ENCODE results near the gene C12orf76. TPM values are rescaled to one million over a fixed set of nuclear protein-coding genes. Genes with fewer than 3 reads are reported as not detected.
"Not testable (repeated sequence)": the region's sequence is repeated elsewhere in the genome, so short reads cannot be mapped to it uniquely, and the experiment has no call there.

C12orf76 gene, protein sequence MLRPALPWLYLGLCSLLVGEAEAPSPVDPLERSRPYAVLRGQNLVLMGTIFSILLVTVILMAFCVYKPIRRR
- total RNA-seq = 1 to 10 TPM; 5.9 to 6.8 (median 6.4) TPM

- peaks cover 31% of the 10 kb centered on the region for H3K4me1 Mint-ChIP-seq (ENCODE audit: low read depth)
- H3K9me3 Mint-ChIP-seq = no peaks in the 10 kb centered on the region
- peak within 1 kb of the TSS; percentile 84 for H3K4me3 Mint-ChIP-seq
- ATAC-seq (peak; percentile 100), DNase-seq (peak; percentile 87)
- no peaks in the 10 kb centered on the region for H3K27me3 Mint-ChIP-seq (ENCODE audit: low read depth)
- peaks cover 4% of the 10 kb centered on the region for H3K36me3 Mint-ChIP-seq (ENCODE audit: insufficient read depth)
These were observed at the start of gene C12orf76 for GRCh38 chr12:110048242-110049027. TSS of gene C12orf76 (minus strand) at chr12:110048522. CDS start at chr12:110048495, 27 bp downstream.

DNA sequence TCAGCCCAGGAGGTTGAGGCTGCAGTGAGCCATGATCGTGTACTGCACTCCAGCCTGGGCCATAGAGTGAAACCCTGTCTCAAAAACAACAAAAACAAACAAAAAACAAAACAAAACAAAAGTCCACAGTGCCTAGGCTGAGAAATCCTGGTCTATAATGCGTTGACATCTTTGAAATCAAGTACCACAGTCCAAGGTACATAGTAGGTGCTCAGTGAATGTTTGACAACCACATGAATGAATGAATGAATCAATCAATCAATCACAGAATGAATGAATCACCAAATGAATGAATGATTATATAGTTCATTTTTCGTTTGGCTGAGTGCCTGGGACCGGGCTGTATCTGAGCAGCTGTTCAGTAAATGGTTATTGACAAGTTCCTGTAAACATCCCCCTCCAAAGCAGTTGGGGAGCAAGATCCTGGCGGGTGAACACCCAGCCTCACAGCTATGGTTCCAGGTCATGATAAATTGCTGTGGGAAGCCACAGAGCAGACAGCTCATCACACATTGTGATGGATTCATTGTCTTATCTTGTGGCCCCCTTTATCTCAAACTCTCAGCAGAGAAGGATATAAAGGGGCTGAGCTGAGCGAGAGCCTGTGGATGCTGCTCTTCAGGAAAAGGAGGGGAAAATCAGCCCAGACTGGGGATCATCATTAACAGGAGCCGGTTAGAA is 45.4 kb upstream of the C12orf76 start:
- Mint-ChIP-seq H3K9me3 (no peaks in the 10 kb centered on the region), H3K4me1 (ENCODE audit: low read depth) (no peaks in the 10 kb centered on the region), H3K36me3 (ENCODE audit: insufficient read depth) (no peaks in the 10 kb centered on the region), H3K27me3 (ENCODE audit: low read depth) (peaks cover 15% of the 10 kb centered on the region), H3K4me3 (no peak overlapping the region)
- ATAC-seq (no peak), DNase-seq (no peak)

GRCh38 chr12:110091136-110091711 is 42.9 kb upstream of the C12orf76 start:
- H3K27me3 Mint-ChIP-seq (ENCODE audit: low read depth) = peaks cover 15% of the 10 kb centered on the region
- no peaks in the 10 kb centered on the region for H3K4me1 Mint-ChIP-seq (ENCODE audit: low read depth)
- H3K9me3 Mint-ChIP-seq = no peaks in the 10 kb centered on the region
- ATAC-seq = no peak
- no peak overlapping the region for H3K4me3 Mint-ChIP-seq
- H3K36me3 Mint-ChIP-seq (ENCODE audit: insufficient read depth) = no peaks in the 10 kb centered on the region
- DNase-seq = no peak

GRCh38 chr12:110090266-110091135 is 42.2 kb upstream of the C12orf76 start:
- ATAC-seq (no peak), DNase-seq (no peak)
- Mint-ChIP-seq H3K27me3 (ENCODE audit: low read depth) (peaks cover 17% of the 10 kb centered on the region), H3K36me3 (ENCODE audit: insufficient read depth) (no peaks in the 10 kb centered on the region), H3K4me3 (no peak overlapping the region), H3K4me1 (ENCODE audit: low read depth) (no peaks in the 10 kb centered on the region), H3K9me3 (no peaks in the 10 kb centered on the region)

DNA sequence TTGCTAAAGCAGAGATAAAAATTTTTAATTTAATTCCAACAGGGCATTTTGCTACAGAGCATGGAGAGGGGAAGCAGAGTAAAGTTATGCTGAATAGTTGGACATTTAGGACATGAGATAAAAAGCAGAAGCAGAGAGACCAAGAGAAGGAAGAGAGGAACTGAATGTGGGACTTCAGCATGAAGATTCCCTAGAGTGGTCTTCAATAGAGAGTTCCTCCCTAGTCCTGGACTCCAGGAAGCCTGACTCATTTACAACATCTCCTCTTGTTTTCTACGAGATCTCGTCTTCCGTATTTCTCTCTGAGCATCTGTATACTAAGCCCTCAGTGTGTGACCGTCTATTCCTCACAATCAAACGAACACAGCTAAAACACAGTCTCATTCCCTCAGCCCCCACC is 40.6 kb upstream of the C12orf76 start:
- Mint-ChIP-seq H3K27me3 (ENCODE audit: low read depth) (peaks cover 16% of the 10 kb centered on the region), H3K4me1 (ENCODE audit: low read depth) (no peaks in the 10 kb centered on the region)
- ATAC-seq = no peak

GRCh38 chr12:110088216-110088615 is 39.9 kb upstream of the C12orf76 start:
- H3K9me3 Mint-ChIP-seq; H3K4me3 Mint-ChIP-seq; DNase-seq; ATAC-seq; H3K4me1 Mint-ChIP-seq (ENCODE audit: low read depth); H3K36me3 Mint-ChIP-seq (ENCODE audit: insufficient read depth): not testable (repeated sequence)
- peaks cover 16% of the 10 kb centered on the region for H3K27me3 Mint-ChIP-seq (ENCODE audit: low read depth)

More for the DNA sequence above, 40.6 kb upstream of the C12orf76 start:
- Mint-ChIP-seq H3K4me3 (no peak overlapping the region), H3K36me3 (ENCODE audit: insufficient read depth) (no peaks in the 10 kb centered on the region), H3K9me3 (no peaks in the 10 kb centered on the region)
- no peak for DNase-seq

GRCh38 chr12:110084314-110085015 is 36.1 kb upstream of the C12orf76 start:
- Mint-ChIP-seq H3K36me3 (ENCODE audit: insufficient read depth) (peaks cover 2% of the 10 kb centered on the region), H3K27me3 (ENCODE audit: low read depth) (peaks cover 3% of the 10 kb centered on the region), H3K4me3 (no peak overlapping the region)

DNA sequence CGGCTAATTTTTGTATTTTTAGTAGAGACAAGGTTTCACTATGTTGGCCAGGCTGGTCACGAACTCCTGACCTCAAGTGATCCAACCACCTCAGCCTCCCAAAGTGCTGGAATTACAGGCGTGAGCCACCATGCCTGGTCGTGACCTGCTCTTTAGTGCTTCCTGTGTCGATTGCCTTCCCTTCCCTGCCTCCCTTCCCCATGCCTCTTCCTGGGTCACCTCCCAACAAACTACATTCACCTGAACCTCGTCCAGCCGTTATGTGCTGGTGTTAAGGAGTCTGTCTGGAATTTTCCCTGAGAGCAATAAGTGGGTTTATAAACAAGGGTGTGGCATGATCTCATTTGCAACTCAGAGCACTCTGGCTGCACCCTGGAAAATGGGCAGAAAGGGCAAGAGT is 32.1 kb upstream of the C12orf76 start:
- DNase-seq = no peak
- H3K4me3 Mint-ChIP-seq = peak overlapping the region; percentile 16

More at GRCh38 chr12:110084314-110085015, 36.1 kb upstream of the C12orf76 start:
- ATAC-seq (no peak), DNase-seq (no peak)
- Mint-ChIP-seq H3K4me1 (ENCODE audit: low read depth) (peaks cover 11% of the 10 kb centered on the region), H3K9me3 (peaks cover 3% of the 10 kb centered on the region)

DNA sequence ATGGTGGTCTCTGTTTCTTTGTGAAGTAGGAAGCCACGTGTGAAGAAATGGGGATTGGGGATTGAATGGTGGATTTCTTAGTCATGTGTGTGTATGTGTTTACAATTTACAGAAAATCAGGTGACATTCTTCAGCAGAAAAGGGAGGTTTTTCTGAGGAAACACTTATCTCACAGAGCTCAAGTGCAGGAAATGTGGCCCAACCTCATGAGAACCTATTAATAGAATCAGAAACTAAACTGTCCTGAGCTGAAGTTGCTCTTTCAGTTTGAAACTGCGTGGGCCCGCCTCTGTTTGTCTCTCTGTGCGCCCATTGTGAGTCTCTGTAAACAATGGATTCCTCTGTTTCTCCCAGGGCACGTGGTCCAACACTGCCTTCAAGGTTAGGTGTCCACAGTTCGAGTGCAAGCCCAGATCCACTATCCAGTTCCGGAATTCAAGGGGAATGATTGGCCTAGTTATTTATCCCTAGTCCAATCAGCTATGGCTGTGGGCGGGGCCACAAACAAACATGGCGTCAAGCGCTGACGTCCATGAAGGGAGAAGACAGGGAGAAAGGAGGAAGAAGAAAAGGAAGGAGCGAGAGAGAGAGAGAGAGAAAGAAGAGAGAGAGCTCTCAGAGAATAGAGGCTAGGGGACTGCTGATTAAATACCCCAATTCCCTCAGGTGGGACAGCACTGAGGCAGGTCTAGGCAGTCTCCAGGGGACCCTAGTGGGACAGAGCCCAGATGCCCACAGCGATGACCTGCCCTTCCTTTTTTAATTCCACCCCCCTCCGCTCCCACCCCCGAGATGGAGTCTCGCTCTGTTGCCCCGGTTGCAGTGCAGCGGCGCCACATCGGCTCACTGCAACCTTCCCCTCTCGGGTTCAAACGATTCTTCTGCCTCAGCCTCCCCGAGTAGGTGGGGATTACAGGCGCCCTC is 31.4 kb upstream of the C12orf76 start:
- peaks cover 25% of the 10 kb centered on the region for H3K4me1 Mint-ChIP-seq (ENCODE audit: low read depth)
- peaks cover 3% of the 10 kb centered on the region for H3K9me3 Mint-ChIP-seq
- H3K36me3 Mint-ChIP-seq (ENCODE audit: insufficient read depth) = peaks cover 2% of the 10 kb centered on the region
- H3K27me3 Mint-ChIP-seq (ENCODE audit: low read depth) = no peaks in the 10 kb centered on the region
- DNase-seq (peak; percentile 61), ATAC-seq (peak; percentile 90 to 92)
- peak overlapping the region; percentile 71 for H3K4me3 Mint-ChIP-seq

More for the DNA sequence above, 32.1 kb upstream of the C12orf76 start:
- no peaks in the 10 kb centered on the region for H3K27me3 Mint-ChIP-seq (ENCODE audit: low read depth)
- H3K4me1 Mint-ChIP-seq (ENCODE audit: low read depth) = peaks cover 23% of the 10 kb centered on the region
- peaks cover 2% of the 10 kb centered on the region for H3K36me3 Mint-ChIP-seq (ENCODE audit: insufficient read depth)
- peaks cover 3% of the 10 kb centered on the region for H3K9me3 Mint-ChIP-seq
- ATAC-seq = no peak

- Mint-ChIP-seq H3K4me3 (no peak overlapping the region), H3K36me3 (ENCODE audit: insufficient read depth) (peaks cover 2% of the 10 kb centered on the region), H3K4me1 (ENCODE audit: low read depth) (peaks cover 43% of the 10 kb centered on the region), H3K27me3 (ENCODE audit: low read depth) (no peaks in the 10 kb centered on the region), H3K9me3 (peaks cover 3% of the 10 kb centered on the region)
- DNase-seq = no peak
- no peak for ATAC-seq
These were observed 29.5 kb upstream of the C12orf76 start for GRCh38 chr12:110077800-110078199.

- no peak for ATAC-seq
These were observed 27.6 kb upstream of the C12orf76 start for GRCh38 chr12:110075880-110076279.

GRCh38 chr12:110074089-110074488 is 25.8 kb upstream of the C12orf76 start:
- no peak for ATAC-seq
- H3K4me3 Mint-ChIP-seq = no peak overlapping the region
- no peaks in the 10 kb centered on the region for H3K36me3 Mint-ChIP-seq (ENCODE audit: insufficient read depth)
- no peaks in the 10 kb centered on the region for H3K27me3 Mint-ChIP-seq (ENCODE audit: low read depth)
- DNase-seq = no peak
- no peaks in the 10 kb centered on the region for H3K9me3 Mint-ChIP-seq
- peaks cover 37% of the 10 kb centered on the region for H3K4me1 Mint-ChIP-seq (ENCODE audit: low read depth)

More at GRCh38 chr12:110075880-110076279, 27.6 kb upstream of the C12orf76 start:
- peaks cover 2% of the 10 kb centered on the region for H3K36me3 Mint-ChIP-seq (ENCODE audit: insufficient read depth)
- no peak for DNase-seq
- no peak overlapping the region for H3K4me3 Mint-ChIP-seq
- peaks cover 52% of the 10 kb centered on the region for H3K4me1 Mint-ChIP-seq (ENCODE audit: low read depth)
- no peaks in the 10 kb centered on the region for H3K27me3 Mint-ChIP-seq (ENCODE audit: low read depth)
- peaks cover 3% of the 10 kb centered on the region for H3K9me3 Mint-ChIP-seq

All from activated T-cell treated with anti-CD3 and anti-CD28 coated beads, Interleukin-2, amount 50 U/mL, for 4 hours (primary cell).